GM19452 (cell line): ENCODE data around the gene REV3L.

Source experiments
- ATAC-seq: cut with Tn5 transposase; IDR thresholded peaks from one replicate; pipeline ENCODE4 v1.9.1; 2021; ENCODE audit not compliant: unreplicated experiment

Gene REV3L

GRCh38 chr6:111470991-111471390 is 12.0 kb downstream of the REV3L start:
- no peak for ATAC-seq

DNA sequence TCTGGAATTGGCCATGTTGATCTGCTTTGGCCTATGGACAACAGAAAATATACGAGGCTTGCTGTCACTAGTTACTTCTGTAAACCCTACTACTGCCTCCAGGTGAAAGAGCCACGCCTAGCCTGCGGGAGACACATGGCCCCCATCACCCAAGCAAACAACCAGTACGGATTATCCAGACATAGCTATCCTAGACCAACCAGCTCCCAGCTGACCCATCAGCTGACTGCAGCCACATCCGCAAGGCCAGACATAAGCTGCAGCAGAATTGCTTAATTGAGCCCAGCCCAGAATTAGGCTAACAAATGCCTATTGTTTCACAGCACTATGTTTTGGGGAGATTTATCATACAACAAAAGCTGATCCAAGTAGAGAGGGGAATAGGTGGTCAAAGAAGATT is 13.5 kb downstream of the REV3L start:
- no peak for ATAC-seq

- no peak for ATAC-seq
Observed at GRCh38 chr6:111468329-111469012, 14.5 kb downstream of the REV3L start.

- no peak for ATAC-seq
Observed at GRCh38 chr6:111464184-111464583, 18.8 kb downstream of the REV3L start.

GRCh38 chr6:111462770-111463391 is 20.1 kb downstream of the REV3L start:
- no peak for ATAC-seq

DNA sequence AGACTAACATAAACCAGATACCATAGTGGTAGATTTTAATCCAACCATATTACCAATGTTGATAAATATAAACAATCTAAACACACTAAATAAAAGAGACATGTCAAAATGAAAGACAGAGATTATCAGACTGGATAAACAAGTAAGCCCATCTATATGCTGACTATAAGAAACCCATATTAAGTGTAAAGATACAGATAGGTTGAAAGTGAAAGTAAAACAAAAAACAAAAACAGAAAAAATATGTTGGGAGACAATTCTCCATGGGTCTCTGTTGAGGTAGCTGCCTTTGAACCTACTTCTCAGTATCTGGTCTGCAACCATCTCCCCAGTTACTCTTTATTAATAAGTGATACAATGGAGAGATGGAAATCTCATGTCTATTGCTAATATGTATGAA is 21.2 kb downstream of the REV3L start:
- ATAC-seq = no peak

DNA sequence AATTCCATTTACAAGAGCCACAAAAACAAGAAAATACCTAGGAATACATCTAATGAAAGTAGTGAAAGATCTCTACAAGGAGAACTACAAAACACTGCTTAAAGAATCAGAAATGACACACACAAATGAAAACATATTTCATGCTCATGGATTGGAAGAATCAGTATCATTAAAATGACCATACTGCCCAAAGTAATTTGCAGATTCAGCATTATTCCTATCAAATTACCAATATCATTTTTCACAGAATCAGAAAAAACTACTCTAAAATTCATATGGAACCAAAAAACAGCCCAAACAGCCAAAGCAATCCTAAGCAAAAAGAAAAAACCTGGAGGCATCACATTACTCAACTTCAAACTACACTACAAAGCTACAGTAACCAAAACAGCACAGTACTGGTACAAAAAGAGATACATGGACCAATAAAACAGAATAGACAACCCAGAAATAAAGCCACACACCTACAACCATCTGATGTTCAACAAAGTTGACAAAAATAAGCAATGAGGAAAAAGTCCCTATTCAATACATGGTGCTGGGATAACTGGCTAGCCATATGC is 24.3 kb downstream of the REV3L start:
- no peak for ATAC-seq

GRCh38 chr6:111456208-111456607 is 26.8 kb downstream of the REV3L start:
- no peak for ATAC-seq

GRCh38 chr6:111450636-111451035 is 32.4 kb downstream of the REV3L start:
- ATAC-seq = no peak

GRCh38 chr6:111450087-111450486 is 32.9 kb downstream of the REV3L start:
- ATAC-seq = no peak

GRCh38 chr6:111449129-111449528 is 33.9 kb downstream of the REV3L start:
- no peak for ATAC-seq

DNA sequence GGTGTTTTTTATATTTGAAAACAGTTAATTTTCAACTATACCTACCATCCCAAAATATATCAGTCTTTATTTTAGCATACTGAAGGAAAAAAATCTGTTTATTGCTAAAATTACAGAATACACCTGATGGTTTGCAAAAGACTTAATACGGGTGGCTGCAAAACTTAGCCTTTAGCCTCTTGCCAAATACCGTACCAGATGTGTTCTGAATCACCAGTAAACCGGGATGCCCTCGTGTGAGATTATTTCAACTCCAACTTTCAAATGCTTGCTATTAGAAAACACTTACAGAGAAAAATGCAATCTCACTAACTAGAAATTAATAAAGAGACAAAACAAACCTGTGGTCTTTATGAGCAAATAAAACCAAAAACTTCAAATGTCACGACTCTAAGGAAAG is 36.0 kb downstream of the REV3L start:
- no peak for ATAC-seq

DNA sequence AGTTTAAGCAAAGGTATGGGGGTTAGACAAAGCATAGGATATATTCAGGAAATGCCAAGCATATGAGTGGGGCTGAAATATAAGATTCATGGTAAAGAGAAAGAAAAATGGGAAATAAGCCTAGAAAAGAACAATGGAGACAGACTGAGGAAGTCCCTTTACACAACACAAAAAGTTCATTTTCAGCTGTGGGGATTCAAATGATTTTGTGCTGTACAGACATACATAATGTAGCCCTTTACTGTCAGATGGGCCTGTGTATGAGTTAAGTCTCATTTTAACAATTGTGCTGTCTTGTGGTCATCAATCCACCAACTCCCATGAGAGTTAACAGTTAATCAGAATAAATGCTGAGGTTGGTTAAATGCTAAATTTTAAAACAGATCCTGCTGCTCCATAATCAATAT is 37.2 kb downstream of the REV3L start:
- ATAC-seq = no peak

GRCh38 chr6:111444794-111445193 is 38.2 kb downstream of the REV3L start:
- no peak for ATAC-seq

GRCh38 chr6:111441678-111442243 is 41.3 kb downstream of the REV3L start:
- no peak for ATAC-seq

- no peak for ATAC-seq
Observed at GRCh38 chr6:111439171-111439570, 43.8 kb downstream of the REV3L start.

DNA sequence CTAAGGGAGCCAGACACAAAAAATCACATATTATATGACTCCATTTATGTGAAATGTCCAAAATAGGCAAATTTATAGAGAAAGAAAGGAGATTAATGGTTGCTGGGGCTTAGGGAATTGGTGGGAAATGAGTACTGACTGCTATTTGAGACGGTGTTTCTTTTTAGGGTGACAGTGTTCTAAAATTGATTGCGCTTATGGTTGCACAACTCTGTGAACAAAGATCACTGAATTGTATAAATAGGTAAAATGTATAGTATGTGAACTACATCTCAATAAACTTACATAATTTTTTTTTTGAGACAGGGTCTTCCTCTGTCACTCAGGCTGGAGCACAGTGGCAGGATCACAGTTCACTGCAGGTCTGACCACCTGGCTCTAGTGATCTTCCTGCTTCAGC is 45.4 kb downstream of the REV3L start:
- ATAC-seq = no peak

DNA sequence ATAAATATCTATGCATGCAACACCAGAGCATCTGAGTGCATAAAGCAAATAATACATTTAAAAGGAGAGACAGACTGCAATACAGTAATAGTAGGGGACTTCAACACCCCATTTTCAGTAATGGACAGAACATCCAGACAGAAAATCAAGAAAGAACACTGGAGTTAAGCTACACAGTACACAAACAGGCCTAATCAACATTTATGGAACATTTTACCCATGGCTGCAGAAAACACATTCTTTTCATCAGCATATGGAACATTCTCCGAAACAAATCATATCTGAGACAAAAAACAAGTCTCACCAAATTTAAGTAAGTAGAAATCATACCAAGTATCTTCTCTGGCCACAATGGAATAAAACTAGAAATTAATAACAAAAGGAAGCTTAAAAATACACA is 50.5 kb downstream of the REV3L start:
- ATAC-seq = no peak

DNA sequence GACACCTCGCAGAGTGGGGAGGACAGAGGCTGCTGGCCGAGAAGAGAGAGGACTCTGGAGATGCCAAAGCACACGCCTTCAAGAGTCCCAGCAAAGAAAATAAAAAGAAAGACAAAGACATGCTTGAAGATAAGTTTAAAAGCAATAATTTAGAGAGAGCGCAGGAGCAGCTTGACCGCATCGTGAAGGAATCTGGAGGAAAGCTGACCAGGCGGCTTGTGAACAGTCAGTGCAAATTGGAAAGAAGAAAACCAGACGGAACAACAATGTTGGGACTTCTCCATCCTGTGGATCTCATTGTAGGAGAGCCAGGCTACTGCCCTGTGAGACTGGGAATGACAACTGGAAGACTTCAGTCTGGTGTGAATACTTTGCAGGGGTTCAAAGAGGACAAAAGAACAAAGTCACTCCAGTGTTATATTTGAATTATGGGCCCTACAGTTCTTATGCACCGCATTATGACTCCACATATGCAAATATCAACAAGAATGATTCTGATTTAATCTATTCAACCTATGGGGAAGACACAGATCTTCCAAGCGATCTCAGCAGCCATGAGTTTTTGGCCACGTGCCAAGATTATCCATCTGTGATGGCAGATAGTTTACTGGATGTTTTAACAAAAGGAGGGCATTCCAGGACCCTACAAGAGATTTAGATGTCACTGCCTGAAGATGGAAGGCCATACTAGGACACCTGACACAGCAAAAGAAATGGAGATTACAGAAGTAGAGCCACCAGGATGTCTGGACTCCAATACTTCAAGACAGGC is 52.2 kb downstream of the REV3L start:
- ATAC-seq = no peak

- ATAC-seq = no peak
Observed at GRCh38 chr6:111429571-111429970, 53.4 kb downstream of the REV3L start.

DNA sequence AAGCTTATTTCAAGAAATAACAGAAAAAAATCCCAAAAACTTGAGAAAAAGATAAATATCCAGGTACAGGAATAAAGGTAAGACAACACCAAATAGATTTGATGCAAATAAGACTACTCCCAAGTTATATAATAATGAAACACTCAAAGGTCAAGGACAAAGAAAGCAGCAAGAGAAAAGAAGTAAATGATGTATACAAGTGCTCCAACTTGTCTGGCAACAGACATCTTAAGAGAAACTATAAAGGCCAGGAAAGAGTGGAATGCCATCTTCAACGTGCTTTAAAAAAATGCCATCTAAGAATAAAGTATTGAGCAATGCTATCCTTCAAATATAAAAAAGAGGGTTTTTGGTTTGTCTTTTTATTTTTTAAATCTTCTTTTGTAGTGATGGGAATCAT is 54.2 kb downstream of the REV3L start:
- ATAC-seq = no peak
